ENCODE results near the gene PDE3B. TPM values are rescaled to one million over a fixed set of nuclear protein-coding genes. Genes with fewer than 3 reads are reported as not detected.

PDE3B gene
- total RNA-seq, result 1.6 and 3.3 TPM in 2 replicates

GRCh38 chr11:14643697-14644225 lies at the start of gene PDE3B:
TSS of gene PDE3B (plus strand) at chr11:14643804. CDS start at chr11:14644076, 272 bp downstream.

DNA sequence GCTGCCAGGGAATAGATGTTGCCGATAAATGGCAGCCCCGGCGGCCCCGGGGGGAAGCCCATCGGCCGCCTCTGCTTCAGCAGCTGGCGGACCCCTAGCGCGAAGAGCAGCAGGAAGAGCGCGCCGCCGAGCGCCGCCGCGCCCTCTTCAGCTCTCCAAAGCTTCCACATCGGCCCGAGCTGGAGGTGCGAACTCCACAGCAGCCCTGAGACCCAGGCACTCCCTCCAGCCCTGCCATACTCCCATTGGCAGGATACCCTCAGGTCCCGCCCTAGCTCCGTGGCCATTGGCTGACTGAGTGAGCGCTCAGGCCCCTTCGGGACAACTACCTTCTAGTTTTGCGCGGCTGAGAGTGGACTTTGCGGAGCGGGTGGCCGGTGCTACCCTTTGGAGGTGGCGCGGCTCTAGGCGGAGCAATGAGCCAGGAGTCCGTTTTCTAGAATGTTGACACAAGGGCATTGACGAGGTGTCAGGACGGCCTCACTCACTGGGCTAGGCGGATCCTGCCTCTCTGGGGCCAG lies 248.5 kb downstream of the PDE3B start, which contains the start of gene CYP2R1:
CYP2R1 (minus strand) TSS at position 196 of the 521 bp plus-strand sequence; CDS start at position 170, 26 bp downstream.

Other genes starting within 250 kb of the PDE3B start
- gene COPB1, start 144.0 kb upstream of the PDE3B start, total RNA-seq, result 76.2 and 104 TPM in 2 replicates
- gene PSMA1, start 123.4 kb upstream of the PDE3B start, total RNA-seq, result 110 and 145 TPM in 2 replicates
- gene CYP2R1, start 248.4 kb downstream of the PDE3B start, total RNA-seq, result 7.0 and 8.6 TPM in 2 replicates